GM12878 (cell line): Measurements from ENCODE around the gene HRH3. TPM values are rescaled to one million over a fixed set of nuclear protein-coding genes. Genes with fewer than 3 reads are reported as not detected.

Experiments used
- ATAC-seq: fragments of 200-7000 bp; cut with Tn5 transposase; 3 replicates; pipeline ENCODE4 v1.9.1; 2020; ENCODE audit warnings: mild to moderate bottlenecking, moderate library complexity
- BruUV-seq: library from RNA; stranded (reverse); fragments of 400-500 nt; replicated peaks from 2 replicates; lab custom pipeline; 2021; lab: Mats Ljungman, UMichigan
- CTCF ChIA-PET: fragments of 300-600 bp; sonication (Branson Sonifier 250); formaldehyde crosslinking; extraction: SDS; loops from one replicate; lab custom pipeline; 2021; ENCODE audit warnings: inconsistent platforms; lab: Yijun Ruan, JAX
- POLR2A ChIA-PET: fragments of 350-600 bp; formaldehyde crosslinking; extraction: SDS; loops from one replicate; lab custom pipeline; 2021; ENCODE audit warnings: inconsistent platforms; lab: Charles Lee
- RAD21 ChIA-PET: fragments of 300-600 bp; sonication (Branson Sonifier 250); formaldehyde crosslinking; loops from one replicate; lab custom pipeline; 2023; ENCODE audit warnings: antibody characterized with exemption; ENCODE audit not compliant: unreplicated experiment; lab: Charles Lee
- SMC1A ChIA-PET: fragments of 300-600 bp; sonication (Branson Sonifier 250); formaldehyde crosslinking; loops from one replicate; lab custom pipeline; 2023; ENCODE audit not compliant: unreplicated experiment, uncharacterized antibody; lab: Charles Lee
- DNase-seq: peaks from one replicate; pipeline ENCODE4 v3.0.0-alpha.2; 2011; ENCODE audit warnings: low read depth, low spot score
- FAIRE-seq: peaks from 3 replicates; lab custom pipeline; 2011; peaks lifted over from hg19 to GRCh38; lab: Jason Lieb, UNC
- H2AFZ ChIP-seq: 2 replicates; pipeline ENCODE4 v1.6.0; 2011; ENCODE audit warnings: low read depth, low read length, control low read depth; ENCODE audit not compliant: control insufficient read depth
- H3K27ac ChIP-seq: 2 replicates; pipeline ENCODE4 v1.5.1; 2011; ENCODE audit warnings: control low read depth; ENCODE audit not compliant: control insufficient read depth, insufficient read depth
- H3K27me3 ChIP-seq, 2 experiments: replicated peaks in 1 of 2; 2 replicates each; pipeline versions ENCODE4 v1.6.0 to v1.6.1; 2011; ENCODE audit warnings: low read length in 1 of 2; ENCODE audit not compliant: control insufficient read depth in 2 of 2, insufficient read depth in 2 of 2
- H3K36me3 ChIP-seq, 2 experiments: 2 replicates each; pipeline ENCODE4 v1.5.1; 2011; ENCODE audit warnings: low read length in 1 of 2; ENCODE audit not compliant: control insufficient read depth in 2 of 2, insufficient read depth in 2 of 2
- H3K4me1 ChIP-seq: 2 replicates; pipeline ENCODE4 v1.6.1; 2011; ENCODE audit warnings: mild to moderate bottlenecking, low read length, moderate library complexity, mixed read lengths; ENCODE audit not compliant: control insufficient read depth, insufficient read depth
- H3K4me2 ChIP-seq: 2 replicates; pipeline ENCODE4 v1.6.0; 2011; ENCODE audit warnings: control low read depth; ENCODE audit not compliant: control insufficient read depth, insufficient read depth
- H3K4me3 ChIP-seq: fragments of 200-600 bp; sonication (generic); 2 replicates; pipeline ENCODE4 v1.5.1; 2016
- H3K79me2 ChIP-seq: 2 replicates; pipeline ENCODE4 v1.6.0; 2011; ENCODE audit warnings: low read length; ENCODE audit not compliant: control insufficient read depth, insufficient read depth
- H3K9ac ChIP-seq: 2 replicates; pipeline ENCODE4 v1.8.0; 2011; ENCODE audit warnings: low read length, control low read depth, mixed read lengths; ENCODE audit not compliant: control insufficient read depth, insufficient read depth
- H3K9me3 ChIP-seq: replicated peaks from 3 replicates; pipeline ENCODE4 v1.5.1; 2011; ENCODE audit warnings: mild to moderate bottlenecking, low read length; ENCODE audit not compliant: control insufficient read depth, insufficient read depth
- H4K20me1 ChIP-seq: 2 replicates; pipeline ENCODE4 v1.6.0; 2011; ENCODE audit not compliant: control insufficient read depth, insufficient read depth
- BMI1 ChIP-seq: fragments of 450-650 bp; IDR thresholded peaks from 2 replicates; pipeline ENCODE4 v1.6.1; 2016; ENCODE audit warnings: mild to moderate bottlenecking, moderate library complexity, borderline replicate concordance
- CBX5 ChIP-seq: sonication (generic); IDR thresholded peaks from 2 replicates; pipeline ENCODE4 v1.6.1; 2016; ENCODE audit warnings: low read depth, moderate library complexity, mild to moderate bottlenecking, inconsistent platforms
- CHD2 ChIP-seq: IDR thresholded peaks from 2 replicates; pipeline ENCODE4 v1.6.1; 2011; ENCODE audit warnings: low read depth, low read length, improper control_type of control experiment, borderline replicate concordance
- E4F1 ChIP-seq: fragments of 450-650 bp; IDR thresholded peaks from 2 replicates; pipeline ENCODE4 v1.6.1; 2018; ENCODE audit warnings: borderline replicate concordance, mild to moderate bottlenecking; ENCODE audit not compliant: partially characterized antibody
- EED ChIP-seq: sonication (generic); IDR thresholded peaks from 2 replicates; pipeline ENCODE4 v1.6.1; 2016; ENCODE audit warnings: antibody characterized with exemption, low read depth
- ETV6 ChIP-seq, 2 experiments: fragments of 450-650 bp in 1 of 2; IDR thresholded peaks in 1 of 2; conservative IDR thresholded peaks in 1 of 2; 2 replicates each; pipeline ENCODE4 v1.6.1; 2014; ENCODE audit warnings: antibody characterized with exemption in 1 of 2, borderline replicate concordance in 1 of 2, low read depth in 1 of 2, mild to moderate bottlenecking in 1 of 2, moderate library complexity in 1 of 2
- HDGF ChIP-seq: fragments of 450-650 bp; IDR thresholded peaks from 2 replicates; pipeline ENCODE4 v1.6.1; 2016; ENCODE audit warnings: antibody characterized with exemption
- LARP7 ChIP-seq: fragments of 450-650 bp; IDR thresholded peaks from 2 replicates; pipeline ENCODE4 v1.6.1; 2017; ENCODE audit warnings: mild to moderate bottlenecking
- NBN ChIP-seq: fragments of 450-650 bp; IDR thresholded peaks from 2 replicates; pipeline ENCODE4 v1.6.1; 2016
- NFXL1 ChIP-seq: fragments of 450-650 bp; IDR thresholded peaks from 2 replicates; pipeline ENCODE4 v1.6.1; 2017; ENCODE audit warnings: antibody characterized with exemption, mild to moderate bottlenecking, borderline replicate concordance
- PML ChIP-seq: IDR thresholded peaks from 2 replicates; pipeline ENCODE4 v1.6.1; 2012; ENCODE audit warnings: low read length, inconsistent platforms
- POU2F2 ChIP-seq: IDR thresholded peaks from 3 replicates; pipeline ENCODE4 v1.6.1; 2011; ENCODE audit warnings: low read depth, mild to moderate bottlenecking, low read length, borderline replicate concordance
- RB1 ChIP-seq: fragments of 450-650 bp; formaldehyde crosslinking; IDR thresholded peaks from 2 replicates; pipeline ENCODE4 v1.6.1; 2017; ENCODE audit warnings: mild to moderate bottlenecking, borderline replicate concordance
- RCOR1 ChIP-seq: conservative IDR thresholded peaks from 2 replicates; pipeline ENCODE4 v1.6.1; 2012; ENCODE audit warnings: low read depth, low read length, improper control_type of control experiment
- RUNX3 ChIP-seq: IDR thresholded peaks from 2 replicates; pipeline ENCODE4 v1.6.1; 2012; ENCODE audit warnings: low read length, inconsistent platforms
- SMARCA5 ChIP-seq: fragments of 450-650 bp; IDR thresholded peaks from 2 replicates; pipeline ENCODE4 v1.6.1; 2017; ENCODE audit warnings: mild to moderate bottlenecking
- TAF1 ChIP-seq: IDR thresholded peaks from 2 replicates; pipeline ENCODE4 v1.6.1; 2011; ENCODE audit warnings: mild to moderate bottlenecking, low read depth, low read length, borderline replicate concordance
- YY1 ChIP-seq: IDR thresholded peaks from 2 replicates; pipeline ENCODE4 v1.6.1; 2011; ENCODE audit warnings: low read depth, mild to moderate bottlenecking, low read length
- WGBS: methylation state at CpG from one replicate; pipeline ENCODE4 v1.1.6; 2016; ENCODE audit warnings: low lambda C conversion rate; ENCODE audit not compliant: insufficient replicate concordance, insufficient coverage; ENCODE audit errors: missing lambda C conversion rate; 5-methylcytosine and 5-hydroxymethylcytosine counted together
- in situ Hi-C: fragments of 300-500 bp; cut with MboI; formaldehyde crosslinking; loops from 9 replicates; pipeline ENCODE4 v1.14.3; 2018; ENCODE audit warnings: mixed read lengths
- intact Hi-C: fragments of 100-400 bp; cut with micrococcal nuclease; formaldehyde crosslinking; loops from one replicate; pipeline ENCODE4 v1.14.2; 2022; ENCODE audit not compliant: unreplicated experiment
- polyA plus RNA-seq, 11 experiments: library from polyadenylated mRNA; depleted of rRNA in 4 of 11; unstranded in 6 of 11; stranded (reverse) in 5 of 11; fragments of >200 nt; fragmentation: Nextera tagmentation in 4 of 11; fragmentation: Illumina TruSeq in 1 of 11; extraction: Ambion mirVana in 4 of 11; extraction: Trizol in 1 of 11; gene quantifications; 1 replicate in 1 of 11; 2 replicates in 10 of 11; pipeline versions ENCODE4 v1.2.1 to v1.2.3, GENCODE V29; 2011 to 2016; ENCODE audit warnings: inconsistent platforms in 2 of 11, missing spikeins in 2 of 11, low read depth in 1 of 11
- total RNA-seq, 4 experiments: library from RNA; depleted of rRNA in 3 of 4; stranded (reverse); fragments of >200 nt in 3 of 4; fragmentation: Illumina TruSeq in 1 of 4; extraction: Trizol in 1 of 4; gene quantifications; 2 replicates each; pipeline versions ENCODE4 v1.2.1 to v1.2.3, GENCODE V29; 2013 to 2021
- TF ChIP-seq, protein P1 (sequence below): fragments of 450-650 bp; IDR thresholded peaks from 2 replicates; pipeline ENCODE4 v1.6.1; 2017; ENCODE audit warnings: low read depth, mild to moderate bottlenecking, moderate library complexity

The HRH3 gene
- total and polyA plus RNA-seq, 10 of the 15 experiments (the other 5 are each of a cell fraction or from before 2014, with no cell fraction given), result not detected

DNA sequence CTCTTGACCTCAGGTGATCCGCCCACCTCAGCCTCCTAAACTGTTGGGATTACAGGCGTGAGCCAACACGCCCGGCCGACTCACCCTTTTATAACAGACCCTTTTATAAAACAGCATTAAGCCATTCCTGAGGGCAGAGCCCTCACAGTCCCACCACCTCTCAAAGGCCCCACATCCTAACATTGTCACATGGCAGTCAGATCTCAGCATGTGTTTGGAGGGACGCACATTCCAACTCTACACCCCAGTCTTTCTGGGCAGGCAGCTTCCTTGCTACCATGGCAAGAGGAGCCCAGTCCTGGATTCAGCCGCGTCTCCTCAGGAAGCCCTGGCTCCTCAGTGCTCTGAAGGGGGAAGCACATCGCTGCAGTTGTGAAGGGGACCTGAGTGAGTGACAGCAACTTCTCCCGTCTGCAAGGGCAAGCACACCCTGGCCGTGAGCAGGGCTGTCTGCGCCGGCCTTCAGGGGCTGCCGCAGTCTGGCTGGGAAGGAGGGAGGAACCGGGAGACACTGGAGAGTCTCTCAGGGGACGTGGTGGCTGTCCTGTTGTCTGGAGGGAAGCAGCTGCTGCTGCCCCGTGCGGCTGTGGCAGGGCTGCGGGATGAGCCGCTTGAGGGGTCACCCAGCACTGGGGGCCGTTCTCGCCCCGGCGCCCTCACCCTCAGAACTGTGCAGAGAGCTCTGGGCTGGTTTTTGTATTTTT is 34.1 kb upstream of the HRH3 start:
- CTCF ChIA-PET, result no interaction called here
- H3K79me2 ChIP-seq, result peaks cover 5% of the 10 kb centered on the region

More for the DNA sequence above, 34.1 kb upstream of the HRH3 start:
- in situ Hi-C loops (no loop called here), intact Hi-C loops (no loop called here)
- no peaks in the 10 kb centered on the region; the same call in 1 of the 2 replicates for H4K20me1 ChIP-seq
- no peak for ATAC-seq
- no peak for FAIRE-seq
- no peak for DNase-seq
- no TSS peak for BruUV-seq
- no peak overlapping the region for H3K27ac ChIP-seq
- no peak overlapping the region for H2AFZ ChIP-seq
- H3K4me2 ChIP-seq, result no peak overlapping the region
- no peak overlapping the region for H3K4me3 ChIP-seq
- ChIA-PET SMC1A (interaction anchor here (1.1 kb wide), 1 partner anchor 12 kb away, joined by 3 read pairs; no protein-coding TSS in a partner anchor), RAD21 (no interaction called here), POLR2A (no interaction called here)
- H3K27me3 ChIP-seq, result no peaks in the 10 kb centered on the region
- H3K9me3 ChIP-seq, result no peaks in the 10 kb centered on the region
- TF ChIP-seq POU2F2 (no peak), SMARCA5 (no peak), TAF1 (no peak), NFXL1 (no peak), RB1 (no peak), NBN (no peak), YY1 (no peak), PML (no peak), CHD2 (no peak), EED (no peak), BMI1 (no peak), RUNX3 (no peak), E4F1 (no peak), ETV6 (conservative IDR thresholded peaks at IDR 0.05 in 1 of 2, IDR thresholded peaks at IDR 0.05 in 1 of 2; ENCODE audit: borderline replicate concordance in 1 of 2, low read depth in 1 of 2) (no peak), RCOR1 (no peak), CBX5 (no peak), LARP7 (no peak), HDGF (no peak)
- TF ChIP-seq, protein P1, sequence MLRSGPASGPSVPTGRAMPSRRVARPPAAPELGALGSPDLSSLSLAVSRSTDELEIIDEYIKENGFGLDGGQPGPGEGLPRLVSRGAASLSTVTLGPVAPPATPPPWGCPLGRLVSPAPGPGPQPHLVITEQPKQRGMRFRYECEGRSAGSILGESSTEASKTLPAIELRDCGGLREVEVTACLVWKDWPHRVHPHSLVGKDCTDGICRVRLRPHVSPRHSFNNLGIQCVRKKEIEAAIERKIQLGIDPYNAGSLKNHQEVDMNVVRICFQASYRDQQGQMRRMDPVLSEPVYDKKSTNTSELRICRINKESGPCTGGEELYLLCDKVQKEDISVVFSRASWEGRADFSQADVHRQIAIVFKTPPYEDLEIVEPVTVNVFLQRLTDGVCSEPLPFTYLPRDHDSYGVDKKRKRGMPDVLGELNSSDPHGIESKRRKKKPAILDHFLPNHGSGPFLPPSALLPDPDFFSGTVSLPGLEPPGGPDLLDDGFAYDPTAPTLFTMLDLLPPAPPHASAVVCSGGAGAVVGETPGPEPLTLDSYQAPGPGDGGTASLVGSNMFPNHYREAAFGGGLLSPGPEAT, result no peak
- no peaks in the 10 kb centered on the region for H3K4me1 ChIP-seq
- peaks cover 9 to 10% of the 10 kb centered on the region in 2 experiments for H3K36me3 ChIP-seq
- WGBS, result 83% methylated on average over 24 of the region's 24 CpGs
- no peak overlapping the region for H3K9ac ChIP-seq
